LNCaP clone FGC (cell line): ENCODE data around the gene C10orf90.

Experiments
- DNase-seq: peaks from one replicate; pipeline ENCODE4 v3.0.0-alpha.2; 2011; ENCODE audit warnings: low read depth
- H3K4me3 ChIP-seq: 2 replicates; pipeline ENCODE4 v1.5.1; 2011; ENCODE audit warnings: mild to moderate bottlenecking, low read depth, low read length, control low read depth
- TF ChIP-seq, protein P1 (sequence below): IDR thresholded peaks from 2 replicates; pipeline ENCODE4 v1.5.1; 2012; ENCODE audit warnings: mild to moderate bottlenecking; ENCODE audit not compliant: control insufficient read depth, insufficient read depth; ENCODE audit errors: extremely low read depth

The C10orf90 gene

DNA sequence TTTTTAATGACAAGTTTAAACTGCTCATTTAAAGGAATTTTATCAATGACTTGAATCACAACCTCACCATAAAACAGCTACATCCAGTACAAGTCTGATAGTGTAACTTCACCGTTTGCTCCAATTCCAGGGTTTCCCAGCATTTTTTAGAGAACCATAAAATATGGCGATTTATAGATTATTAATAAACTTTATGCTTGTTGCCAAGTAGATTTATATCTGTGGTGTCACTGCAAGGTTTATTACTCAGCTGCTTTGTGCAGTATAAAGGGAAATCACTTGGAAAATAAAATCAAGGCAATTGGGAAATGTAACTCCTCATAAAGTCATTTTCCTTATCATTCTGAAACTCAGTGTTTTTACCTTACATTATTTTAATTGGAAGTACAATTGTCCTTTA, 218.2 kb downstream of the C10orf90 start:
- no peak overlapping the region for H3K4me3 ChIP-seq
- TF ChIP-seq, protein P1, sequence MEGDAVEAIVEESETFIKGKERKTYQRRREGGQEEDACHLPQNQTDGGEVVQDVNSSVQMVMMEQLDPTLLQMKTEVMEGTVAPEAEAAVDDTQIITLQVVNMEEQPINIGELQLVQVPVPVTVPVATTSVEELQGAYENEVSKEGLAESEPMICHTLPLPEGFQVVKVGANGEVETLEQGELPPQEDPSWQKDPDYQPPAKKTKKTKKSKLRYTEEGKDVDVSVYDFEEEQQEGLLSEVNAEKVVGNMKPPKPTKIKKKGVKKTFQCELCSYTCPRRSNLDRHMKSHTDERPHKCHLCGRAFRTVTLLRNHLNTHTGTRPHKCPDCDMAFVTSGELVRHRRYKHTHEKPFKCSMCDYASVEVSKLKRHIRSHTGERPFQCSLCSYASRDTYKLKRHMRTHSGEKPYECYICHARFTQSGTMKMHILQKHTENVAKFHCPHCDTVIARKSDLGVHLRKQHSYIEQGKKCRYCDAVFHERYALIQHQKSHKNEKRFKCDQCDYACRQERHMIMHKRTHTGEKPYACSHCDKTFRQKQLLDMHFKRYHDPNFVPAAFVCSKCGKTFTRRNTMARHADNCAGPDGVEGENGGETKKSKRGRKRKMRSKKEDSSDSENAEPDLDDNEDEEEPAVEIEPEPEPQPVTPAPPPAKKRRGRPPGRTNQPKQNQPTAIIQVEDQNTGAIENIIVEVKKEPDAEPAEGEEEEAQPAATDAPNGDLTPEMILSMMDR = no peak
- no peak for DNase-seq

DNA sequence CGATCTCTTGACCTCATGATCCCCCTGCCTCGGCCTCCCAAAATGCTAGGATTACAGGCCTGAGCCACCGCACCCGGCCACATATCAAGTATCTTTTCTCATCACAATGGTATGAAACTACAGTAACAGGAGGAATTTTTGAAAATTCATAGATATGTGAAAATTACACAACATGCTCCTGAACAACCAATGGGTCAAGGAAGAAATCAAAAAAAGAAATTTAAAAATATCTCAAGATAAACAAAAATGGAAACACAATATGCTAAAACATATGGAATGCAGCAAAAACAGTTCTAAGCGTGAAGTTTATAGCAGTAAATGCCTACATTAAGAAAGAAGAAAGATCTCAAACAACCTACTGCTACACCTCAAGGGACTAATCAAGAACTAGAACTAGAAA, 222.4 kb downstream of the C10orf90 start:
- DNase-seq = no peak
- H3K4me3 ChIP-seq = no peak overlapping the region
- TF ChIP-seq, protein P1 = no peak

DNA sequence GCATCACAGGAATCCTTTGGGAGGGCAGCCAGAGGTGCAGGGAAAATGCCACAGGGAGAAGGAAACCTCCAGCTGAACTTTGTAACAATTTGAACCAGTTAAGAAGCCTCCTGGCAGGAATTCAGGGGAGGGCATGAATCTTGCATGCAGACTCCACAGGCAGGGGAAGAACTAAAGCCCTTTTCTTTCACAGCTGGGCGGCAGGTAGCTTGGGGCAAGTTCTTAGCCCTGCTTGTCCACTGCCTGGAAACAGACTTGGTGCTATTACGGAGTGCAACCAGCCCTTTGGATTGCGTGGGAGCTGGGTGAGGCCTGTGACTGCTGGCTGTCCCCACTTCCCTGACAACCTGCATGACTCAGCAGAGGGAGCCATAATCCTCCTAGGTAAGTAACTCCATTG, 230.6 kb downstream of the C10orf90 start:
- no peak for DNase-seq
- no peak overlapping the region for H3K4me3 ChIP-seq
- TF ChIP-seq, protein P1 = no peak

DNA sequence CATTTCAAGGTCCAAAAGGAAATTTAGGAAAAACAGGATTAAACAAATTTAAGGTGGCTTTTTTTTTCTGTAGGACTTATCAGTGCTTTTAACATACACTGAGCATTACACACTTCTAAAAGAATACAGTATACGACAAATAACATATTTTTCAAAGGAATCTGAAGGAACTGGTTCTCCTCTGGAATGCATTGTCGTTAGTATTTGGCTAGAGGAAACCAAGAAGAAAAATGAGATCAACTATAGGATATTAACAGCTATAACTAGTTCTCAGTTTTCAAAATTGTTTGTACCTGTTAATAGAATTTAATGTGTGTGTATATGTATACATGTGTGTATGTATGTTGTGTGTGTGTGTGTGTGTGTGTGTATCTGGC, 232.1 kb downstream of the C10orf90 start:
- no peak overlapping the region for H3K4me3 ChIP-seq
- TF ChIP-seq, protein P1 = no peak
- no peak for DNase-seq

GRCh38 chr10:126437635-126438406, 232.7 kb downstream of the C10orf90 start:
- no peak for DNase-seq
- no peak overlapping the region for H3K4me3 ChIP-seq
- TF ChIP-seq, protein P1 = no peak

DNA sequence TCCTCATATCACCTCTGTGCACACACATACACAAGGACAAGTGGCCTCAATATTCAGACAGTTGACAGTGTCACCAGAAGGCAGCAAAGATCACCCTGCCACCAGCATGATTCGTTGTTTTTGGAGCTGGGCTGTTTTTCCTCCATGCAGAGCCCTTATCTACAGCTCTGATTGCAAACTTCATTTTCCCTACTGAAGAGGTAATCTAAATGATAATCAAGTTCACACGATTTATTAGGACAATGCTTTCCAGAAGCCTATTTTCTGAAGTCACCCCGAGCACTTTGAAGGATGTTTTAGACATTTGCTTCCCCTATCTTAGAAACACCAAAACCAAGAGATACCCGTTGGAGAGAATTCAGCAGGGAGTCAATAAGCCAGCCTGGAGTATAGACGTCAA, 236.3 kb downstream of the C10orf90 start:
- no peak for DNase-seq
- TF ChIP-seq, protein P1 = no peak
- no peak overlapping the region for H3K4me3 ChIP-seq

DNA sequence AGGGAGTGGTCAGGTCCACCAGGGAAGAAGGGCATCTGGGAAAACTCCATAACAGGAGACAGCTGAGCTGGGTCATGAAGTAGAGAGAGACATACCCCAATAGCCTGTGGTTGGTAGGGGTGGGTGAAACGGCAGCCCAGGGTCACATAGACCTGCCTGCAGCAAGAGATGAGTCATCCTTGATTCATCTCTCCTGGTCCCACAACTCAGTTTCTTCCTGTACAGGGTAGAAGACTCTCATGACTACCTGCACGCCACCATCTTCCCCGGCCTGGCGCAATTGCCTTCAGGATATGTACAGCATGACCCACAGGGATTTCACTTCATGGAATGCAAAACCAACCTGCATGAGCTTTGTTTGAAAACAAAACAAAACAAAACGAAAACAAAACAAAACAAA, 237.1 kb downstream of the C10orf90 start:
- no peak overlapping the region for H3K4me3 ChIP-seq
- TF ChIP-seq, protein P1 = no peak
- no peak for DNase-seq
